A673 (cell line): Measurements from ENCODE around the gene HES2. TPM values are rescaled to one million over a fixed set of nuclear protein-coding genes. Genes with fewer than 3 reads are reported as not detected.
"Not testable (repeated sequence)": the region's sequence is repeated elsewhere in the genome, so short reads cannot be mapped to it uniquely, and the experiment has no call there.

Source experiments
- BruUV-seq: library from RNA; stranded (reverse); fragments of 400-500 nt; replicated peaks from 2 replicates; lab custom pipeline; 2021; lab: Mats Ljungman, UMichigan
- CTCF ChIA-PET: fragments of 300-600 bp; sonication (Branson Sonifier 250); formaldehyde crosslinking; loops from one replicate; lab custom pipeline; 2022; ENCODE audit warnings: antibody characterized with exemption; lab: Charles Lee
- POLR2A ChIA-PET: fragments of 300-600 bp; sonication (Branson Sonifier 250); formaldehyde crosslinking; loops from one replicate; lab custom pipeline; 2022; ENCODE audit warnings: antibody characterized with exemption; ENCODE audit not compliant: low non-redundant PET; lab: Charles Lee
- DNase-seq: peaks from one replicate; pipeline ENCODE4 v3.0.0-alpha.2; 2015; ENCODE audit warnings: low spot score
- H3K27ac ChIP-seq: fragments of 200-600 bp; sonication (generic); 2 replicates; pipeline ENCODE4 v1.5.1; 2016; ENCODE audit warnings: mixed run types, low read depth, mild to moderate bottlenecking, mixed read lengths, antibody characterized with exemption, low read length; ENCODE audit not compliant: poor library complexity, severe bottlenecking
- H3K27me3 ChIP-seq: fragments of 200-600 bp; sonication (generic); replicated peaks from 2 replicates; pipeline ENCODE4 v1.6.1; 2017; ENCODE audit warnings: mixed run types, low read depth, mild to moderate bottlenecking, mixed read lengths, antibody characterized with exemption, low read length; ENCODE audit not compliant: insufficient read depth, poor library complexity
- H3K36me3 ChIP-seq: fragments of 200-600 bp; sonication (generic); 2 replicates; pipeline ENCODE4 v1.6.1; 2016; ENCODE audit warnings: mixed run types, mild to moderate bottlenecking, mixed read lengths, antibody characterized with exemption, low read length; ENCODE audit not compliant: insufficient read depth, poor library complexity, severe bottlenecking
- H3K4me1 ChIP-seq: fragments of 200-600 bp; sonication (generic); 2 replicates; pipeline ENCODE4 v1.6.1; 2017; ENCODE audit warnings: mixed run types, mild to moderate bottlenecking, mixed read lengths, antibody characterized with exemption, low read length; ENCODE audit not compliant: insufficient read depth, poor library complexity, severe bottlenecking
- H3K4me3 ChIP-seq: fragments of 200-600 bp; sonication (generic); 2 replicates; pipeline ENCODE4 v1.5.1; 2016; ENCODE audit warnings: low read depth, mixed run types, mild to moderate bottlenecking, mixed read lengths, low read length; ENCODE audit not compliant: poor library complexity, severe bottlenecking
- H3K9me3 ChIP-seq: fragments of 200-600 bp; sonication (generic); 2 replicates; pipeline ENCODE4 v1.6.1; 2016; ENCODE audit warnings: mixed run types, low read depth, mild to moderate bottlenecking, mixed read lengths, antibody characterized with exemption, low read length; ENCODE audit not compliant: poor library complexity, severe bottlenecking
- intact Hi-C: fragments of 100-400 bp; cut with micrococcal nuclease; formaldehyde crosslinking; loops from one replicate; pipeline ENCODE4 v1.10.0; 2022; ENCODE audit not compliant: unreplicated experiment
- microRNA-seq: library from miRNA; unstranded; fragments of <30 nt; microRNA quantifications from one replicate; pipeline ENCODE4 v1.2.0, GENCODE V29; 2021
- total RNA-seq: library from RNA; stranded (reverse); gene quantifications from 2 replicates; pipeline ENCODE4 v1.2.3, GENCODE V29; 2021
- TF ChIP-seq, protein P1 (sequence below): fragments of 300-800, 200-600 bp; sonication (generic); conservative IDR thresholded peaks from 2 replicates; pipeline ENCODE4 v1.5.1; 2017; ENCODE audit warnings: low read depth, mild to moderate bottlenecking, antibody characterized with exemption, low read length, moderate library complexity, mixed read lengths

HES2 gene
- total RNA-seq, 1 experiment from 2014 or later: not detected

DNA sequence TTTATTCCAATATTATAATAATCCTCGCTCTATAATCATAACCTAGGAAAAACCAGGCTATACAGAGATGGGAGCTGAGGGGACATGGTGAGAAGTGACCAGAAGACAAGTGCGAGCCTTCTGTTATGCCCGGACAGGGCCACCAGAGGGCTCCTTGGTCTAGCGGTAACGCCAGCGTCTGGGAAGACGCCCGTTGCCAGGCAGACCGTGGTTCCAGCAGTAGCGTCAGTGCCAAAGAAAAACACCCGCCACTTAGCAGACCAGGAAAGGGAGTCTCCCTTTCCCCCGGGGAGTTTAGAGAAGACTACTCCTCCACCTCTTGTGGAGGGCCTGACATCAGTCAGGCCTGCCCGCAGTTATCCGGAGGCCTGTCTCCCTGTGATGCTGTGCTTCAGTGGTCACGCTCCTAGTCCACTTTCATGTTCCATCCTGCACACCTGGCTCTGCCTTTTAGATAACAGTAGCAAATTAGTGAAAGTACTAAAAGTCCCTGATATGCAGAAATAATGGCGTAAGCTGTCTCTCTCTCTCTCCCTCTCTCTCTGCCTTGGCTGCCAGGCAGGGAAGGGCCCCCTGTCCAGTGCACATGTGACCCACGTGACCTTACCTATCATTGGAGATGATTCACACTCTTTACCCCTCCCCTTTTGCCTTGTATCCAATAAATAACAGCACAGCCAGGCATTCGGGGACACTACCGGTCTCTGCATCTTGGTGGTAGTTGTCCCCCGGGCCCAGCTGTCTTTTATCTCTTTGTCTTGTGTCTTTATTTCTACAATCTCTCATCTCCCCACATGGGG is 56.4 kb downstream of the HES2 start:
- DNase-seq: peak; percentile 70
- BruUV-seq, H3K9me3 ChIP-seq, POLR2A ChIA-PET, H3K27ac ChIP-seq, H3K36me3 ChIP-seq, H3K4me3 ChIP-seq, H3K27me3 ChIP-seq: not testable (repeated sequence)
- peaks cover 15% of the 10 kb centered on the region for H3K4me1 ChIP-seq
- TF ChIP-seq, protein P1, sequence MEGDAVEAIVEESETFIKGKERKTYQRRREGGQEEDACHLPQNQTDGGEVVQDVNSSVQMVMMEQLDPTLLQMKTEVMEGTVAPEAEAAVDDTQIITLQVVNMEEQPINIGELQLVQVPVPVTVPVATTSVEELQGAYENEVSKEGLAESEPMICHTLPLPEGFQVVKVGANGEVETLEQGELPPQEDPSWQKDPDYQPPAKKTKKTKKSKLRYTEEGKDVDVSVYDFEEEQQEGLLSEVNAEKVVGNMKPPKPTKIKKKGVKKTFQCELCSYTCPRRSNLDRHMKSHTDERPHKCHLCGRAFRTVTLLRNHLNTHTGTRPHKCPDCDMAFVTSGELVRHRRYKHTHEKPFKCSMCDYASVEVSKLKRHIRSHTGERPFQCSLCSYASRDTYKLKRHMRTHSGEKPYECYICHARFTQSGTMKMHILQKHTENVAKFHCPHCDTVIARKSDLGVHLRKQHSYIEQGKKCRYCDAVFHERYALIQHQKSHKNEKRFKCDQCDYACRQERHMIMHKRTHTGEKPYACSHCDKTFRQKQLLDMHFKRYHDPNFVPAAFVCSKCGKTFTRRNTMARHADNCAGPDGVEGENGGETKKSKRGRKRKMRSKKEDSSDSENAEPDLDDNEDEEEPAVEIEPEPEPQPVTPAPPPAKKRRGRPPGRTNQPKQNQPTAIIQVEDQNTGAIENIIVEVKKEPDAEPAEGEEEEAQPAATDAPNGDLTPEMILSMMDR: peak; percentile 54
- intact Hi-C loops: loop anchor here (2.0 kb wide), 1 partner anchor 42 kb away; no protein-coding TSS in a partner anchor
- CTCF ChIA-PET: interaction anchor here (0.7 kb wide), 1 partner anchor 43 kb away, joined by 10 read pairs; no protein-coding TSS in a partner anchor

Small RNAs within 50 kb of the gene (microRNA-seq; reads per million reads assigned to microRNA genes)
- not detected for gene MIR4252

Other genes starting within 250 kb of the HES2 start
- gene CHD5, start 239.6 kb downstream of the HES2 start, total RNA-seq: 0.22 and 0.58 TPM in 2 replicates
- gene RPL22, start 220.3 kb downstream of the HES2 start, total RNA-seq: 436 and 494 TPM in 2 replicates
- 6.4 and 12.5 TPM in 2 replicates for gene RNF207, start 213.8 kb downstream of the HES2 start, total RNA-seq
- 94.5 and 104 TPM in 2 replicates for gene ICMT, start 184.0 kb downstream of the HES2 start, total RNA-seq
- not detected in 2 replicates for gene HES3, start 175.7 kb downstream of the HES2 start, total RNA-seq
- 8.4 and 11.7 TPM in 2 replicates for gene GPR153, start 158.8 kb downstream of the HES2 start, total RNA-seq
- 129 and 132 TPM in 2 replicates for gene ACOT7, start 26.2 kb downstream of the HES2 start, total RNA-seq
- not detected in 2 replicates for gene ESPN, start 4.9 kb upstream of the HES2 start, total RNA-seq
- 0.97 and 1.5 TPM in 2 replicates for gene TNFRSF25, start 46.3 kb upstream of the HES2 start, total RNA-seq
- 0.86 and 2.3 TPM in 2 replicates for gene PLEKHG5, start 71.7 kb upstream of the HES2 start, total RNA-seq
- 48.5 and 55.6 TPM in 2 replicates for gene NOL9, start 134.6 kb upstream of the HES2 start, total RNA-seq
- not detected in 2 replicates for gene TAS1R1, start 135.4 kb upstream of the HES2 start, total RNA-seq
- 29.9 and 35.3 TPM in 2 replicates for gene ZBTB48, start 160.1 kb upstream of the HES2 start, total RNA-seq
- gene KLHL21, start 182.9 kb upstream of the HES2 start, total RNA-seq: 29.4 and 38.0 TPM in 2 replicates
- gene PHF13, start 193.8 kb upstream of the HES2 start, total RNA-seq: 37.8 and 44.2 TPM in 2 replicates
- 23.6 and 27.9 TPM in 2 replicates for gene THAP3, start 204.9 kb upstream of the HES2 start, total RNA-seq